ENCODE measurements around the gene LTA. TPM values are rescaled to one million over a fixed set of nuclear protein-coding genes. Genes with fewer than 3 reads are reported as not detected.

The LTA gene
- polyA plus RNA-seq, 1 donor from 2014 or later = not detected

DNA sequence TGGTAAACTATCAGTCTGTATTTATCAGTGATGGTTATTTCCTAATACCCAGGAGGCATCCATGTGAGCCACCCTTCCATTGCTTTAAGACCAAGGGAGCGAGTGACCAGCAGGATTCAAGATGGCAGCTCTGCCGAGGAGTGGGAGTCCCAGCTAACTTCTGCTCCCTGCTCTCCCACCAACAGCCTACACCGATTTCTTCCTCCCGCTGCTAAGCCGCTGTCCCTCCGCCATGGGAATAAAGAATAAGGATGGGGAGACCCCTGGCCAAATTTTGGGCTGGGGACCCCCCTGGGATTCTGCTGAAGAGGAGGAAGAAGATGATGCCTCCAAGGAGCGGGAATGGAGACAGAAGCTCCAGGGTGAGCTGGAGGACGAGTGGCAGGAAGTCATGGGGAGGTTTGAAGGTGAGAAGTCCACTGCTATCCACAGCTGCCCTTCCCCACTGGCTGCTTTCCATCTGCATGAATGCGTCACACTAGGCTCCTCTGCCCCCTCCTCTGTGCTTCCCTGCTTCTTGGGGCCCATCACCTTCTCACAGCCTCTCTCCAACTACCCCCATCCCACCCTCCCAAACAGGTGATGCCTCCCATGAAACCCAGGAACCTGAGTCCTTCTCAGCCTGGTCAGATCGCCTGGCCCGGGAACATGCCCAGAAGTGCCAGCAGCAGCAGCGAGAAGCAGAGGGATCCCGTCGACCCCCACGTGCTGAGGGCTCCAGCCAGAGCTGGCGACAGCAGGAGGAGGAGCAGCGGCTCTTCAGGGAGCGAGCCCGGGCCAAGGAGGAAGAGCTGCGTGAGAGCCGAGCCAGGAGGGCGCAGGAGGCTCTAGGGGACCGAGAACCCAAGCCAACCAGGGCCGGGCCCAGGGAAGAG, 14.4 kb upstream of the LTA start:
- no peak overlapping the region for H3K9ac ChIP-seq (ENCODE audit: low read length)
- no peak overlapping the region for H3K4me3 ChIP-seq (ENCODE audit: low read length)
- H3K27ac ChIP-seq (ENCODE audit: low read length) = no peak overlapping the region
- H3K9me3 ChIP-seq (ENCODE audit: low read length) = no peaks in the 10 kb centered on the region
- no peaks in the 10 kb centered on the region for H3K27me3 ChIP-seq (ENCODE audit: insufficient read depth, low read depth, low read length)
- no peak overlapping the region for H2AFZ ChIP-seq (ENCODE audit: low read depth, low read length)
- H3K9me2 ChIP-seq (ENCODE audit: insufficient read depth, low read length) = no peaks in the 10 kb centered on the region
- TF ChIP-seq CTCF (IDR thresholded peaks at IDR 0.05; ENCODE audit: poor library complexity, severe bottlenecking) (no peak), MXI1 (conservative IDR thresholded peaks at IDR 0.05; ENCODE audit: poor library complexity, severe bottlenecking) (no peak), EZH2 (IDR thresholded peaks at IDR 0.05; ENCODE audit: borderline replicate concordance, insufficient read depth, low read length, poor library complexity, severe bottlenecking) (no peak), SMC3 (conservative IDR thresholded peaks at IDR 0.05; ENCODE audit: poor library complexity) (no peak), EP300 (conservative IDR thresholded peaks at IDR 0.05; ENCODE audit: poor library complexity, severe bottlenecking) (no peak), POLR2AphosphoS5 (IDR thresholded peaks at IDR 0.05) (no peak), TAF1 (IDR thresholded peaks at IDR 0.05; ENCODE audit: low read depth) (no peak), RAD21 (conservative IDR thresholded peaks at IDR 0.05) (no peak)
- TF ChIP-seq, protein P1, sequence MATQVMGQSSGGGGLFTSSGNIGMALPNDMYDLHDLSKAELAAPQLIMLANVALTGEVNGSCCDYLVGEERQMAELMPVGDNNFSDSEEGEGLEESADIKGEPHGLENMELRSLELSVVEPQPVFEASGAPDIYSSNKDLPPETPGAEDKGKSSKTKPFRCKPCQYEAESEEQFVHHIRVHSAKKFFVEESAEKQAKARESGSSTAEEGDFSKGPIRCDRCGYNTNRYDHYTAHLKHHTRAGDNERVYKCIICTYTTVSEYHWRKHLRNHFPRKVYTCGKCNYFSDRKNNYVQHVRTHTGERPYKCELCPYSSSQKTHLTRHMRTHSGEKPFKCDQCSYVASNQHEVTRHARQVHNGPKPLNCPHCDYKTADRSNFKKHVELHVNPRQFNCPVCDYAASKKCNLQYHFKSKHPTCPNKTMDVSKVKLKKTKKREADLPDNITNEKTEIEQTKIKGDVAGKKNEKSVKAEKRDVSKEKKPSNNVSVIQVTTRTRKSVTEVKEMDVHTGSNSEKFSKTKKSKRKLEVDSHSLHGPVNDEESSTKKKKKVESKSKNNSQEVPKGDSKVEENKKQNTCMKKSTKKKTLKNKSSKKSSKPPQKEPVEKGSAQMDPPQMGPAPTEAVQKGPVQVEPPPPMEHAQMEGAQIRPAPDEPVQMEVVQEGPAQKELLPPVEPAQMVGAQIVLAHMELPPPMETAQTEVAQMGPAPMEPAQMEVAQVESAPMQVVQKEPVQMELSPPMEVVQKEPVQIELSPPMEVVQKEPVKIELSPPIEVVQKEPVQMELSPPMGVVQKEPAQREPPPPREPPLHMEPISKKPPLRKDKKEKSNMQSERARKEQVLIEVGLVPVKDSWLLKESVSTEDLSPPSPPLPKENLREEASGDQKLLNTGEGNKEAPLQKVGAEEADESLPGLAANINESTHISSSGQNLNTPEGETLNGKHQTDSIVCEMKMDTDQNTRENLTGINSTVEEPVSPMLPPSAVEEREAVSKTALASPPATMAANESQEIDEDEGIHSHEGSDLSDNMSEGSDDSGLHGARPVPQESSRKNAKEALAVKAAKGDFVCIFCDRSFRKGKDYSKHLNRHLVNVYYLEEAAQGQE (IDR thresholded peaks at IDR 0.05; ENCODE audit: borderline replicate concordance) = no peak
- no peaks in the 10 kb centered on the region for H3F3A ChIP-seq (ENCODE audit: insufficient read depth, low read length, poor library complexity, severe bottlenecking)
- no peaks in the 10 kb centered on the region for H3K36me3 ChIP-seq (ENCODE audit: insufficient read depth, low read length)
- no peak overlapping the region for H3K4me2 ChIP-seq (ENCODE audit: low read length)
- H3K79me2 ChIP-seq (replicated peaks; ENCODE audit: insufficient read depth, low read length) = peaks cover 11% of the 10 kb centered on the region
- no peaks in the 10 kb centered on the region for H4K20me1 ChIP-seq (ENCODE audit: insufficient read depth)

GRCh38 chr6:31558318-31558625, 13.8 kb upstream of the LTA start:
- no peak overlapping the region for H3K27ac ChIP-seq (ENCODE audit: low read length)

More at GRCh38 chr6:31558318-31558625, 13.8 kb upstream of the LTA start:
- H3K79me2 ChIP-seq (replicated peaks; ENCODE audit: insufficient read depth, low read length) = peaks cover 11% of the 10 kb centered on the region
- H3F3A ChIP-seq (ENCODE audit: insufficient read depth, low read length, poor library complexity, severe bottlenecking) = no peaks in the 10 kb centered on the region
- no peaks in the 10 kb centered on the region for H3K9me2 ChIP-seq (ENCODE audit: insufficient read depth, low read length)
- TF ChIP-seq POLR2AphosphoS5 (IDR thresholded peaks at IDR 0.05) (no peak), CTCF (IDR thresholded peaks at IDR 0.05; ENCODE audit: poor library complexity, severe bottlenecking) (no peak), EP300 (conservative IDR thresholded peaks at IDR 0.05; ENCODE audit: poor library complexity, severe bottlenecking) (no peak), MXI1 (conservative IDR thresholded peaks at IDR 0.05; ENCODE audit: poor library complexity, severe bottlenecking) (no peak), SMC3 (conservative IDR thresholded peaks at IDR 0.05; ENCODE audit: poor library complexity) (no peak), TAF1 (IDR thresholded peaks at IDR 0.05; ENCODE audit: low read depth) (no peak), RAD21 (conservative IDR thresholded peaks at IDR 0.05) (no peak), EZH2 (IDR thresholded peaks at IDR 0.05; ENCODE audit: borderline replicate concordance, insufficient read depth, low read length, poor library complexity, severe bottlenecking) (no peak)
- TF ChIP-seq, protein P1 (IDR thresholded peaks at IDR 0.05; ENCODE audit: borderline replicate concordance) = no peak
- H3K27me3 ChIP-seq (ENCODE audit: insufficient read depth, low read depth, low read length) = no peaks in the 10 kb centered on the region
- no peaks in the 10 kb centered on the region for H4K20me1 ChIP-seq (ENCODE audit: insufficient read depth)
- H3K9me3 ChIP-seq (ENCODE audit: low read length) = no peaks in the 10 kb centered on the region
- H2AFZ ChIP-seq (ENCODE audit: low read depth, low read length) = no peak overlapping the region
- no peaks in the 10 kb centered on the region for H3K36me3 ChIP-seq (ENCODE audit: insufficient read depth, low read length)
- H3K4me3 ChIP-seq (ENCODE audit: low read length) = no peak overlapping the region
- no peak overlapping the region for H3K9ac ChIP-seq (ENCODE audit: low read length)
- no peak overlapping the region for H3K4me2 ChIP-seq (ENCODE audit: low read length)

Data from neural cell (in vitro differentiated cells).